ENCODE measurements around the gene GGTA1. TPM values are rescaled to one million over a fixed set of nuclear protein-coding genes. Genes with fewer than 3 reads are reported as not detected.

Gene GGTA1
- total RNA-seq, 1 experiment from 2014 or later = not detected

DNA sequence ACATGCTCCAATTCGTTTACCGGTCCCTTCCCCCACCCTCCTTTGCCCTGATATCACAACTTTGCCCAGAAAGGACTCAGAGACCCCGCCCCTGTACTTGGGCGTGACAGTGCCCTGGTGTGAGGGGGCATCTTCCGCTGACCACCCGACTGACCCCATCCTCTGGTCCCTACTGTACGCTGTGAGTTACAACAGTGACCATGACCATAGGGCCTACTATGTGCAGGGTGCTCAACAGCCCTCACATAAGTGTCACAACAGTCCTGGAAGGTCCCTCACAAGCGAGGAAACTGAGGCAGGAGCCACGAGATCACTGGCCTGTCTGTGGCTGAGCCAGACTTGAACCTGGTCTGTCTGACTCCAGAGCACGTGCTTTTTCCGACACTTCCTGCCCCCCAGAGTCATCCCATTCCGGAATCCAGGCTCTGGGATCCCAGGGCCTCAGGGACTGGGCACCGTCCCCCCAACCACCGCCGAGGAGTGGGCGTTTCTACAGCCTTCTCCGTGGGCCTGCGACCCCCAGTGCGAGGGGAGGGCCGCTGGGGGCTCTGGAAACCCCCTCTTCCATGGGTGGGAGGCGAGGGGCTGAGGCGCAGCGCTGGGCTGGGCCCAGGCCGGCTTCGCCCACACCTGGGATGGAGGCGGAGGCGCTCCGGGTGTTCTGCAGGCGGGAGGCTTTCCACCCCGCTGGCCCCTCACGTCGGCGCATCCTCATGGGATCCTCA lies 45.7 kb upstream of the GGTA1 start:
- ChIA-PET POLR2A (interaction anchor here (0.6 kb wide), 1 partner anchor 257 kb away, joined by 3 read pairs; no protein-coding TSS in a partner anchor), CTCF (interaction anchor here (0.6 to 1.7 kb wide), 24 partner anchors 8 to 1314 kb away, joined by 3 to 10 read pairs (median 4); no protein-coding TSS in a partner anchor)
- Histone ChIP-seq H3K27me3 (replicated peaks; ENCODE audit: control insufficient read depth, insufficient read depth, low read length) (no peaks in the 10 kb centered on the region), H3K36me3 (ENCODE audit: control insufficient read depth, insufficient read depth, low read length) (no peaks in the 10 kb centered on the region), H3K4me1 (no peaks in the 10 kb centered on the region), H3K9me3 (no peaks in the 10 kb centered on the region), H3K4me3 (ENCODE audit: low read depth, low read length) (no peak overlapping the region)
- Mint-ChIP-seq H3K27ac (ENCODE audit: unreplicated experiment) (no peak overlapping the region), H3K36me3 (ENCODE audit: insufficient read depth, unreplicated experiment) (no peaks in the 10 kb centered on the region), H3K9me3 (ENCODE audit: unreplicated experiment) (no peaks in the 10 kb centered on the region), H3K4me3 (ENCODE audit: unreplicated experiment) (no peak overlapping the region), H3K27me3 (ENCODE audit: insufficient read depth, unreplicated experiment) (no peaks in the 10 kb centered on the region), H3K4me1 (ENCODE audit: low read depth, unreplicated experiment) (no peaks in the 10 kb centered on the region)
- no TSS peak for BruUV-seq (replicated peaks)
- intact Hi-C loops (cut with micrococcal nuclease; ENCODE audit: unreplicated experiment) = loop anchor here (5.0 kb wide), 2 partner anchors 152 to 462 kb away; no protein-coding TSS in a partner anchor
- TF ChIP-seq, protein P1, sequence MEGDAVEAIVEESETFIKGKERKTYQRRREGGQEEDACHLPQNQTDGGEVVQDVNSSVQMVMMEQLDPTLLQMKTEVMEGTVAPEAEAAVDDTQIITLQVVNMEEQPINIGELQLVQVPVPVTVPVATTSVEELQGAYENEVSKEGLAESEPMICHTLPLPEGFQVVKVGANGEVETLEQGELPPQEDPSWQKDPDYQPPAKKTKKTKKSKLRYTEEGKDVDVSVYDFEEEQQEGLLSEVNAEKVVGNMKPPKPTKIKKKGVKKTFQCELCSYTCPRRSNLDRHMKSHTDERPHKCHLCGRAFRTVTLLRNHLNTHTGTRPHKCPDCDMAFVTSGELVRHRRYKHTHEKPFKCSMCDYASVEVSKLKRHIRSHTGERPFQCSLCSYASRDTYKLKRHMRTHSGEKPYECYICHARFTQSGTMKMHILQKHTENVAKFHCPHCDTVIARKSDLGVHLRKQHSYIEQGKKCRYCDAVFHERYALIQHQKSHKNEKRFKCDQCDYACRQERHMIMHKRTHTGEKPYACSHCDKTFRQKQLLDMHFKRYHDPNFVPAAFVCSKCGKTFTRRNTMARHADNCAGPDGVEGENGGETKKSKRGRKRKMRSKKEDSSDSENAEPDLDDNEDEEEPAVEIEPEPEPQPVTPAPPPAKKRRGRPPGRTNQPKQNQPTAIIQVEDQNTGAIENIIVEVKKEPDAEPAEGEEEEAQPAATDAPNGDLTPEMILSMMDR (IDR thresholded peaks at IDR 0.05; ENCODE audit: insufficient read depth in 1 of 2, low read depth in 1 of 2, low read length in 1 of 2, severe bottlenecking in 1 of 2, unreplicated experiment in 1 of 2) = no peak
- DNase-seq = no peak

DNA sequence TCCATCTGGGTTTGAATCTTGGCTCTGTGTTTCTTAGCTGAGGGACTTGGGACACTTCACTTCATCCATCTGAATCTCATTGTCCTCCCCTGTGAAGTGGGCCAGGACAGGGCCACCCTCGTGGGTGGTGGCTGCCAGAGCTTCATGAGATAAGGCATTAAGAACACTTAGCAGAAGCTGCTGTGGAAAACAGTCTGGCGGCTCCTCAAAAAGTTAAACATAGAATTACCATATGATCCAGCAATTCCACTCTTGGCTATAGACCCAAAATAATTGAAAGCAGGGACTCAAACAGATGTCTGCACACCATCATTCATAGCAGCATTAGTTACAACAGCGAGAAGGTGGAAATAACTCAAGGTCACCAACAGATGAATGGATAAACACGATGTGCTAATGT lies 42.4 kb upstream of the GGTA1 start:
- intact Hi-C loops (cut with micrococcal nuclease; ENCODE audit: unreplicated experiment) = no loop called here
- no TSS peak for BruUV-seq (replicated peaks)

DNA sequence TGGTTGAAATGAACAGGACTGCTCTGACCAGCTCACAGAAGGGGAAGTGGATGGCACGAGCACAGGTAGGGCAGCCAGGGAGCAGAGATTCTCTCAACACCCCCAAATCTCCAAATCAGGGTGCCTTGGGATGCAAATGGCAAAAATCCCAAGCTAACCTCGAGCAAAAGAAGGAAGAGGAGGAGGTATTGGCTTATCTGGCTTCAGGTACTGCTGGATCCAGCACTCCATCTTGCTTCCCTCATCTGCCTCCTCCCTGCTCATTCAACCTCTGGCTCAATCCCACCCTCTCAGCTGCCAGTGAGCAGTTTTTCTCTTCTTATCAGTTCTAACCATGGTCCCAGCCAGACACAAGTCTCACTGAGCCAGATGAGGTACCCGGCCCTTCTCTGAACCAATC lies 41.6 kb upstream of the GGTA1 start:
- H3K9me3 ChIP-seq = no peaks in the 10 kb centered on the region
- TF ChIP-seq, protein P1 (IDR thresholded peaks at IDR 0.05; ENCODE audit: insufficient read depth in 1 of 2, low read depth in 1 of 2, low read length in 1 of 2, severe bottlenecking in 1 of 2, unreplicated experiment in 1 of 2) = no peak
- H3K27me3 ChIP-seq (replicated peaks; ENCODE audit: control insufficient read depth, insufficient read depth, low read length) = no peaks in the 10 kb centered on the region
- ChIA-PET CTCF (interaction anchor here (1.0 kb wide), 1 partner anchor 9 kb away, joined by 3 read pairs; no protein-coding TSS in a partner anchor), POLR2A (no interaction called here)
- DNase-seq = no peak
- Mint-ChIP-seq H3K36me3 (ENCODE audit: insufficient read depth, unreplicated experiment) (no peaks in the 10 kb centered on the region), H3K4me1 (ENCODE audit: low read depth, unreplicated experiment) (no peaks in the 10 kb centered on the region), H3K27me3 (ENCODE audit: insufficient read depth, unreplicated experiment) (no peaks in the 10 kb centered on the region), H3K9me3 (ENCODE audit: unreplicated experiment) (no peaks in the 10 kb centered on the region), H3K4me3 (ENCODE audit: unreplicated experiment) (no peak overlapping the region), H3K27ac (ENCODE audit: unreplicated experiment) (no peak overlapping the region)
- H3K4me1 ChIP-seq = no peaks in the 10 kb centered on the region
- H3K4me3 ChIP-seq (ENCODE audit: low read depth, low read length) = no peak overlapping the region
- intact Hi-C loops (cut with micrococcal nuclease; ENCODE audit: unreplicated experiment) = no loop called here
- no TSS peak for BruUV-seq (replicated peaks)
- H3K36me3 ChIP-seq (ENCODE audit: control insufficient read depth, insufficient read depth, low read length) = no peaks in the 10 kb centered on the region

More for the DNA sequence above, 42.4 kb upstream of the GGTA1 start:
- no peaks in the 10 kb centered on the region for H3K36me3 ChIP-seq (ENCODE audit: control insufficient read depth, insufficient read depth, low read length)
- Mint-ChIP-seq H3K27ac (ENCODE audit: unreplicated experiment) (no peak overlapping the region), H3K27me3 (ENCODE audit: insufficient read depth, unreplicated experiment) (no peaks in the 10 kb centered on the region), H3K9me3 (ENCODE audit: unreplicated experiment) (no peaks in the 10 kb centered on the region), H3K4me1 (ENCODE audit: low read depth, unreplicated experiment) (no peaks in the 10 kb centered on the region), H3K4me3 (ENCODE audit: unreplicated experiment) (no peak overlapping the region), H3K36me3 (ENCODE audit: insufficient read depth, unreplicated experiment) (no peaks in the 10 kb centered on the region)
- no peaks in the 10 kb centered on the region for H3K9me3 ChIP-seq
- CTCF ChIA-PET = interaction anchor here (1.0 kb wide), 1 partner anchor 8 kb away, joined by 3 read pairs; no protein-coding TSS in a partner anchor
- TF ChIP-seq, protein P1 (IDR thresholded peaks at IDR 0.05; ENCODE audit: insufficient read depth in 1 of 2, low read depth in 1 of 2, low read length in 1 of 2, severe bottlenecking in 1 of 2, unreplicated experiment in 1 of 2) = no peak
- no peak for DNase-seq
- no peaks in the 10 kb centered on the region for H3K27me3 ChIP-seq (replicated peaks; ENCODE audit: control insufficient read depth, insufficient read depth, low read length)
- POLR2A ChIA-PET = no interaction called here
- no peak overlapping the region for H3K4me3 ChIP-seq (ENCODE audit: low read depth, low read length)
- no peaks in the 10 kb centered on the region for H3K4me1 ChIP-seq
